ENCODE measurements around the gene C14orf132.

C14orf132 gene

DNA sequence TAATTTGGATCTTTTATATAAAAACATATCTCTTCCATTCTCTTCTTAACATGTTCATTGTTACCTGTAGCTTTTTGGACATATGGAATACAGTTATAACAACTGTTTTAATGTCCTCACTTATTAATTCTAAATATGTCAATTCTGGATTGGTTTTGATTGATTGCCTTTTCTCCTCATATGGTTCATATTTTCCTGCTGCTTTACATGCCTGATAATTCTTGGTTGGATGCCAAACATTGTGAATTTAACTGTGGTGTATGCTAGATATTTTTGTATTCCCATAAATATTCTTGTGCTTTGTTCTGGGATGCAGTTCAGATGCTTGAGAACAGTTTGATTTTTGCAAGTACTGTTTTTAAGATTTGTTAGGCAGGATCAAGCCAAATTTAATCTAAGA, 10.8 kb downstream of the C14orf132 start:
- TF ChIP-seq, protein P1, sequence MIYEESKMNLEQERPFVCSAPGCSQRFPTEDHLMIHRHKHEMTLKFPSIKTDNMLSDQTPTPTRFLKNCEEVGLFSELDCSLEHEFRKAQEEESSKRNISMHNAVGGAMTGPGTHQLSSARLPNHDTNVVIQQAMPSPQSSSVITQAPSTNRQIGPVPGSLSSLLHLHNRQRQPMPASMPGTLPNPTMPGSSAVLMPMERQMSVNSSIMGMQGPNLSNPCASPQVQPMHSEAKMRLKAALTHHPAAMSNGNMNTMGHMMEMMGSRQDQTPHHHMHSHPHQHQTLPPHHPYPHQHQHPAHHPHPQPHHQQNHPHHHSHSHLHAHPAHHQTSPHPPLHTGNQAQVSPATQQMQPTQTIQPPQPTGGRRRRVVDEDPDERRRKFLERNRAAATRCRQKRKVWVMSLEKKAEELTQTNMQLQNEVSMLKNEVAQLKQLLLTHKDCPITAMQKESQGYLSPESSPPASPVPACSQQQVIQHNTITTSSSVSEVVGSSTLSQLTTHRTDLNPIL (CRISPR knock-in tag; IDR thresholded peaks at IDR 0.05; ENCODE audit: low read depth) = no peak
- no peak for TF ChIP-seq ZC3H10 (CRISPR knock-in tag; IDR thresholded peaks at IDR 0.05)
- TF ChIP-seq RARB (CRISPR knock-in tag; IDR thresholded peaks at IDR 0.05) = no peak
- no peak for TF ChIP-seq TCF4 (CRISPR knock-in tag; IDR thresholded peaks at IDR 0.05; ENCODE audit: borderline replicate concordance)
- no peak for TF ChIP-seq ARNTL (CRISPR knock-in tag; IDR thresholded peaks at IDR 0.05; ENCODE audit: borderline replicate concordance, low read depth)
- TF ChIP-seq, protein P2, sequence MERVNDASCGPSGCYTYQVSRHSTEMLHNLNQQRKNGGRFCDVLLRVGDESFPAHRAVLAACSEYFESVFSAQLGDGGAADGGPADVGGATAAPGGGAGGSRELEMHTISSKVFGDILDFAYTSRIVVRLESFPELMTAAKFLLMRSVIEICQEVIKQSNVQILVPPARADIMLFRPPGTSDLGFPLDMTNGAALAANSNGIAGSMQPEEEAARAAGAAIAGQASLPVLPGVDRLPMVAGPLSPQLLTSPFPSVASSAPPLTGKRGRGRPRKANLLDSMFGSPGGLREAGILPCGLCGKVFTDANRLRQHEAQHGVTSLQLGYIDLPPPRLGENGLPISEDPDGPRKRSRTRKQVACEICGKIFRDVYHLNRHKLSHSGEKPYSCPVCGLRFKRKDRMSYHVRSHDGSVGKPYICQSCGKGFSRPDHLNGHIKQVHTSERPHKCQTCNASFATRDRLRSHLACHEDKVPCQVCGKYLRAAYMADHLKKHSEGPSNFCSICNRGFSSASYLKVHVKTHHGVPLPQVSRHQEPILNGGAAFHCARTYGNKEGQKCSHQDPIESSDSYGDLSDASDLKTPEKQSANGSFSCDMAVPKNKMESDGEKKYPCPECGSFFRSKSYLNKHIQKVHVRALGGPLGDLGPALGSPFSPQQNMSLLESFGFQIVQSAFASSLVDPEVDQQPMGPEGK (CRISPR knock-in tag; IDR thresholded peaks at IDR 0.05; ENCODE audit: borderline replicate concordance) = no peak
- no peak for ATAC-seq

DNA sequence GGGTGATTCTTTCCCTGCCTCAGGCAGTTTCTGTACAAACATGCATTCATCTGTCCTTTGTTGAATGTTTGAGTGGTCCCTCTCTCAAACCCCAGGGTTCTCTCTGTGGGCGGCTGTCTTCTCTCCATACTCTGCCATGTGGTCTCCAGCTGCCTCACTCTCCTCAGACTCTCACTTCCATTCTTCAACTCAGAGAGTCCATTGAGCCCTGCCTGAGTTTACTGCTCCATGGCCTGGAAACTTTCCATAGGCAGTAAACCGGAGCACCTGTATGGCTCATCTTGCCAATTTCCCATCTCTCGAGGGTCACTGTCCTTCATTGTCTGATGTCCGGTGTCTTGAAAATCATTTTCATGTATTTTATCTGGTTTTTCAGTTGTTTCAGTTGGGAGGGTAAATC, 11.3 kb downstream of the C14orf132 start:
- no peak for ATAC-seq
- no peak for TF ChIP-seq PPARA (CRISPR knock-in tag; IDR thresholded peaks at IDR 0.05; ENCODE audit: borderline replicate concordance)
- TF ChIP-seq, protein P3, sequence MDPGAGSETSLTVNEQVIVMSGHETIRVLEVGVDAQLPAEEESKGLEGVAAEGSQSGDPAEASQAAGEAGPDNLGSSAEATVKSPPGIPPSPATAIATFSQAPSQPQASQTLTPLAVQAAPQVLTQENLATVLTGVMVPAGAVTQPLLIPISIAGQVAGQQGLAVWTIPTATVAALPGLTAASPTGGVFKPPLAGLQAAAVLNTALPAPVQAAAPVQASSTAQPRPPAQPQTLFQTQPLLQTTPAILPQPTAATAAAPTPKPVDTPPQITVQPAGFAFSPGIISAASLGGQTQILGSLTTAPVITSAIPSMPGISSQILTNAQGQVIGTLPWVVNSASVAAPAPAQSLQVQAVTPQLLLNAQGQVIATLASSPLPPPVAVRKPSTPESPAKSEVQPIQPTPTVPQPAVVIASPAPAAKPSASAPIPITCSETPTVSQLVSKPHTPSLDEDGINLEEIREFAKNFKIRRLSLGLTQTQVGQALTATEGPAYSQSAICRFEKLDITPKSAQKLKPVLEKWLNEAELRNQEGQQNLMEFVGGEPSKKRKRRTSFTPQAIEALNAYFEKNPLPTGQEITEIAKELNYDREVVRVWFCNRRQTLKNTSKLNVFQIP (CRISPR knock-in tag; IDR thresholded peaks at IDR 0.05; ENCODE audit: borderline replicate concordance, low read depth) = no peak

DNA sequence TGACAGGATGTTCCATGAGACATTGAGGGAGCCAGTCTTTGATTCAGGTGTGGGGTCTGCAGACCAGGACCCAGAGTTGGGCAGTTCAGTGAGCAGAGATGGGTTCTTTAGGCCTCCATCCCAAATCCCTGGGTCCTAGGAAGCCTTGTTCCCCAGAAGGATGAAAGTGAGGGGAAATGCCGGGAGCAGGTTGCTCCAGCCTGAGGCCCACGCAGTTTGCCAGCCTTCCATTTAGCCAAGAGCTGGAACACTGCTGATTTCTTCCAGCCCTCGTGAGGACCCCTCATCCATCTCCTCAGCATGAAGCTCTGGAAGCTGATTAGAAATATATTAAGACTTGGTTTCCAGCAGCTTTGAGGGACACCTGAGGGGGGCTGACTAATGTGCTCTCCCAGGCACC, 12.1 kb downstream of the C14orf132 start:
- no peak for ATAC-seq
- no peak for TF ChIP-seq TOX (CRISPR knock-in tag; IDR thresholded peaks at IDR 0.05; ENCODE audit: borderline replicate concordance)
- TF ChIP-seq ZFP30 (CRISPR knock-in tag; IDR thresholded peaks at IDR 0.05) = no peak
- TF ChIP-seq, protein P4, sequence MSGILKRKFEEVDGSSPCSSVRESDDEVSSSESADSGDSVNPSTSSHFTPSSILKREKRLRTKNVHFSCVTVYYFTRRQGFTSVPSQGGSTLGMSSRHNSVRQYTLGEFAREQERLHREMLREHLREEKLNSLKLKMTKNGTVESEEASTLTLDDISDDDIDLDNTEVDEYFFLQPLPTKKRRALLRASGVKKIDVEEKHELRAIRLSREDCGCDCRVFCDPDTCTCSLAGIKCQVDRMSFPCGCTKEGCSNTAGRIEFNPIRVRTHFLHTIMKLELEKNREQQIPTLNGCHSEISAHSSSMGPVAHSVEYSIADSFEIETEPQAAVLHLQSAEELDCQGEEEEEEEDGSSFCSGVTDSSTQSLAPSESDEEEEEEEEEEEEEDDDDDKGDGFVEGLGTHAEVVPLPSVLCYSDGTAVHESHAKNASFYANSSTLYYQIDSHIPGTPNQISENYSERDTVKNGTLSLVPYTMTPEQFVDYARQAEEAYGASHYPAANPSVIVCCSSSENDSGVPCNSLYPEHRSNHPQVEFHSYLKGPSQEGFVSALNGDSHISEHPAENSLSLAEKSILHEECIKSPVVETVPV (CRISPR knock-in tag; IDR thresholded peaks at IDR 0.05) = no peak
- TF ChIP-seq ZNF565 (CRISPR knock-in tag; conservative IDR thresholded peaks at IDR 0.05; ENCODE audit: low read depth) = no peak
- TF ChIP-seq ISL1 (CRISPR knock-in tag; IDR thresholded peaks at IDR 0.05) = no peak
- no peak for TF ChIP-seq ARNTL (CRISPR knock-in tag; IDR thresholded peaks at IDR 0.05; ENCODE audit: borderline replicate concordance, low read depth)
- TF ChIP-seq RARB (CRISPR knock-in tag; IDR thresholded peaks at IDR 0.05) = no peak

DNA sequence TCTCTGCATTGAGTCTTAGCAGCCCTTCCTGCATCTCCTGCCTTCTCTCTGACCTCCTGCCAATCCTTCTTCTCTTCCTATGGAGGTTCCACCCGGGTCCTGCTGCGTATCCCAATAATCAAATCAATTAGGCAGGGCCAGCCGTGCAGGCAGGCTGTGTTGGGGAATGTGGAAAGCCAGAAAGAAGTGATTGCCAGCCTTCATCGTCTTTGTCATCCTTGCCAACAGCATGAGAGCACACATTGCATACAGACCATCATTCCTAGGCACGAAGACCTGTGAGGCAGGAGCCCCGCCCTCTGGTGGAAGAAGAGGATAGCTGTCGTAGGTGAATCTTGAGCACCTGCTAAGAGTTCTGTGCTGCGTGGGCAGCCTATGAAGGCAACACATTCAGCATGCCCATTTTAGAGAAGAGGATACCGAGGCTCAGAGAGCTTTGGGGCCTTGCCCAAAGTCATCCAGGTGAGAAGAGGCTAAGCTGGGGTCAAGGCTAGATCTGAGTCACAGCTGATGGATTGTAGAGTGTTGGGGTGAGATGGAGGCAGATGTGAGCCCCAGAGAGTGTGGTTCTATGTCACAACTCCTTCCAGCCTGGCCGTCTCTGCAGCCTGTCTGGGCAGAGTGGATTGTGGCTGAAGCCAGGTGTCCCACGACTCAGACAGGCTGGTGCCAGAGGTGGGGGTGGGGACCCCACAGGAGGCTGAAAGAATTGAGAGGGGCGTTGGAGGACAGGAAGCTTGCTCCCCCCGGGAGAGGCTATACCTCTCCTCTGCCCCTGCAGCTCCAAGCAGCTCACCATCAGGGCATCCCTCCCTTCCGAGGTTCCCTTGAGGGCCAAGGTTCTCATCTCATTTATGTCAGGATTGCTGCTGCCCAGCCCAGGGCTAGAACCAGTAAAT, 12.7 kb downstream of the C14orf132 start:
- no peak for TF ChIP-seq ESRRG (CRISPR knock-in tag; IDR thresholded peaks at IDR 0.05)
- TF ChIP-seq, protein P3 (CRISPR knock-in tag; IDR thresholded peaks at IDR 0.05; ENCODE audit: borderline replicate concordance, low read depth) = no peak
- no peak for TF ChIP-seq ZFP3 (CRISPR knock-in tag; IDR thresholded peaks at IDR 0.05)
- no peak for TF ChIP-seq RARB (CRISPR knock-in tag; IDR thresholded peaks at IDR 0.05)
- TF ChIP-seq GLIS3 (CRISPR knock-in tag; IDR thresholded peaks at IDR 0.05) = no peak
- TF ChIP-seq, protein P4 (CRISPR knock-in tag; IDR thresholded peaks at IDR 0.05) = no peak
- no peak for TF ChIP-seq ARNTL (CRISPR knock-in tag; IDR thresholded peaks at IDR 0.05; ENCODE audit: borderline replicate concordance, low read depth)
- TF ChIP-seq ZNF70 (CRISPR knock-in tag; IDR thresholded peaks at IDR 0.05) = no peak
- ATAC-seq = no peak

Measured in SK-N-SH treated with all-trans-retinoic acid at 6 μM for 48 hours (cell line).